ENCODE measurements around the gene TDRD3.
"Not testable (repeated sequence)": the region's sequence is repeated elsewhere in the genome, so short reads cannot be mapped to it uniquely, and the experiment has no call there.

Gene TDRD3

GRCh38 chr13:60379837-60380565 lies 17.0 kb upstream of the TDRD3 start:
- no peak for DNase-seq
- Mint-ChIP-seq H3K9me3 (no peaks in the 10 kb centered on the region), H3K4me1 (no peaks in the 10 kb centered on the region), H3K27ac (no peak overlapping the region), H3K27me3 (peaks cover 3% of the 10 kb centered on the region), H3K4me3 (no peak overlapping the region), H3K36me3 (no peaks in the 10 kb centered on the region)
- CTCF ChIA-PET: no interaction called here

- no peak overlapping the region for H3K4me3 Mint-ChIP-seq
- no peak overlapping the region for H3K27ac Mint-ChIP-seq
- H3K9me3 Mint-ChIP-seq: no peaks in the 10 kb centered on the region
- CTCF ChIA-PET: no interaction called here
- peaks cover 10% of the 10 kb centered on the region for H3K27me3 Mint-ChIP-seq
- no peak for DNase-seq
- no peaks in the 10 kb centered on the region for H3K36me3 Mint-ChIP-seq
- no peaks in the 10 kb centered on the region for H3K4me1 Mint-ChIP-seq
These were observed 12.1 kb upstream of the TDRD3 start for GRCh38 chr13:60384911-60385310.

DNA sequence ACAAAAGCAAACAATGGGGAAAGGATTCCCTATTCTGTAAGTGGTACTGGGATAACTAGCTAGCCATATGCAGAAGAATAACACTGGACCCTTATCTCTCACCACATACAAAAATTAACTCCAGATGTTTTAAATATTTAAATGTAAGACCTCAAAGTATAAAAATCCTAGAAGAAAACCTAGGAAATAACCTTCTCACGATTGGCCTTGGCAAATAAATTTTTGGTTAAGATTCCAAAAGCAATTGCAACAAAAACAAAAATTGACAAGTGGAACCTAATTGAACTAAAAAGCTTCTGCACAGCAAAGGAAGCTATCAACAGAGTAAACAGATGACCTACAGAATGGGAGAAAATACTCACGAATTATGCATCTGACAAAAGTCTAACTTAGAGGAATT lies 10.8 kb upstream of the TDRD3 start:
- no peak for DNase-seq
- Mint-ChIP-seq H3K4me1 (no peaks in the 10 kb centered on the region), H3K9me3 (no peaks in the 10 kb centered on the region), H3K36me3 (no peaks in the 10 kb centered on the region), H3K4me3 (no peak overlapping the region), H3K27me3 (peaks cover 10% of the 10 kb centered on the region), H3K27ac (no peak overlapping the region)
- CTCF ChIA-PET: no interaction called here

DNA sequence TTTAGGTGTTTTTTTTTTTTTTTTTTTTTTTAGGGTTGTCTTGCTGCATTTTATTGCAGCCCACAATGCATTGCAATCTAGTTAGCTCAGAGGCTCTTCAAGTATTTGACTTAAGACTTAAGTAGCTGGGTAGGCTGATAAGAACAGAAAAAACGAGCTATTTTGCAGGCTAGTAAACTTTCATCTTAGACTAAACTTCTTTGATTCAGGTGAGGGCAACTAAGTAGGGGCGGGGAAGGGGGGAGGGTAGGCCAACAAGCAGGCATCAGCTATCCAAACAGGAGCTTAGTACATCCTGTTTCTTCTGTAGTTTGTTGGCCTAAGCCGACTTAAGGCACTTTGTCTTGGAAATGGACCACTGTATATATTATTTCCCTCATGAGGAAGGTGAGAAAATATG lies 4.9 kb upstream of the TDRD3 start:
- no peak for DNase-seq
- H3K4me1 Mint-ChIP-seq: peaks cover 8% of the 10 kb centered on the region
- no peaks in the 10 kb centered on the region for H3K9me3 Mint-ChIP-seq
- CTCF ChIA-PET: no interaction called here
- H3K36me3 Mint-ChIP-seq: no peaks in the 10 kb centered on the region
- no peak overlapping the region for H3K4me3 Mint-ChIP-seq
- peaks cover 11% of the 10 kb centered on the region for H3K27me3 Mint-ChIP-seq
- no peak overlapping the region for H3K27ac Mint-ChIP-seq

- Mint-ChIP-seq H3K9me3 (no peaks in the 10 kb centered on the region), H3K4me1 (peaks cover 28% of the 10 kb centered on the region)
- CTCF ChIA-PET: interaction anchor here (0.9 kb wide), 1 partner anchor 35 kb away, joined by 3 read pairs; no protein-coding TSS in a partner anchor
These were observed 843 bp upstream of the TDRD3 start for GRCh38 chr13:60395971-60396782.

GRCh38 chr13:60397704-60398378 lies 821 bp downstream of the TDRD3 start:
- peak; percentile 59 for DNase-seq
- H3K4me3 Mint-ChIP-seq: peak overlapping the region; percentile 83
- peaks cover 37% of the 10 kb centered on the region for H3K4me1 Mint-ChIP-seq
- peaks cover 4% of the 10 kb centered on the region for H3K27me3 Mint-ChIP-seq
- H3K36me3 Mint-ChIP-seq: no peaks in the 10 kb centered on the region
- peak overlapping the region; percentile 95 for H3K27ac Mint-ChIP-seq
- no peaks in the 10 kb centered on the region for H3K9me3 Mint-ChIP-seq
- CTCF ChIA-PET: interaction anchor here (1.1 to 1.4 kb wide), 2 partner anchors 29 to 33 kb away, joined by 3 to 7 read pairs; no protein-coding TSS in a partner anchor

More at GRCh38 chr13:60395971-60396782, 843 bp upstream of the TDRD3 start:
- Mint-ChIP-seq H3K36me3 (no peaks in the 10 kb centered on the region), H3K27me3 (peaks cover 4% of the 10 kb centered on the region), H3K27ac (peak overlapping the region; percentile 97), H3K4me3 (peak overlapping the region; percentile 91)
- DNase-seq: peak; percentile 91

GRCh38 chr13:60398379-60398891 lies 1.4 kb downstream of the TDRD3 start:
- CTCF ChIA-PET: interaction anchor here (1.4 kb wide), 1 partner anchor 33 kb away, joined by 7 read pairs; no protein-coding TSS in a partner anchor
- DNase-seq: no peak

GRCh38 chr13:60398907-60399589 lies 2.0 kb downstream of the TDRD3 start:
- H3K27me3 Mint-ChIP-seq: no peaks in the 10 kb centered on the region
- peak overlapping the region; percentile 83 for H3K4me3 Mint-ChIP-seq
- H3K27ac Mint-ChIP-seq: peak overlapping the region; percentile 69
- H3K36me3 Mint-ChIP-seq: no peaks in the 10 kb centered on the region
- H3K4me1 Mint-ChIP-seq: peaks cover 37% of the 10 kb centered on the region
- H3K9me3 Mint-ChIP-seq: no peaks in the 10 kb centered on the region
- DNase-seq: no peak
- CTCF ChIA-PET: interaction anchor here (1.4 kb wide), 1 partner anchor 32 kb away, joined by 7 read pairs; no protein-coding TSS in a partner anchor

More at GRCh38 chr13:60398379-60398891, 1.4 kb downstream of the TDRD3 start:
- H3K27me3 Mint-ChIP-seq: peaks cover 2% of the 10 kb centered on the region
- H3K4me1 Mint-ChIP-seq: peaks cover 37% of the 10 kb centered on the region
- H3K9me3 Mint-ChIP-seq: no peaks in the 10 kb centered on the region
- H3K36me3 Mint-ChIP-seq: no peaks in the 10 kb centered on the region
- peak overlapping the region; percentile 95 for H3K27ac Mint-ChIP-seq
- H3K4me3 Mint-ChIP-seq: peak overlapping the region; percentile 83

GRCh38 chr13:60402022-60402421 lies 5.0 kb downstream of the TDRD3 start:
- Mint-ChIP-seq H3K4me3 (no peak overlapping the region), H3K9me3 (peaks cover 5% of the 10 kb centered on the region), H3K27ac (no peak overlapping the region), H3K4me1 (peaks cover 29% of the 10 kb centered on the region), H3K27me3 (no peaks in the 10 kb centered on the region), H3K36me3 (peaks cover 6% of the 10 kb centered on the region)
- DNase-seq: no peak
- CTCF ChIA-PET: no interaction called here

DNA sequence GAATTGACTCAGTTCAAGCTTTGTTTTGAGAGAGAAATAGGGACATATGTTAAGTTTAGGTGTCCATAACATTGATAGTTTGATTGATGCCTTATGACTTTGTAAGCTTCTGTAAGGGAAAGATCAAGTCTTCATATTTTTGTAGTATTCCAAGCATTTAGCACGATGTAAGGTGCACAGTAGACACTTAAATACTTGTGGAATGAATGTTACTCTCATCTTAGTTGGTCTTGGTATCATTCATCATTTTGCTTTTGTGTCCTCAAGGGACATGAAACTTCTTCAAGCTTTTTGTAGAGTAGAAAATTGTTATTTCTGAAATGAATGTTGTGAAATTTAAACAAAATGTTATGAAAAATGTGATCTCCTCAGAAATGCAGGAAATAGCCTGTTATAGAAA lies 10.1 kb downstream of the TDRD3 start:
- no peak for DNase-seq
- H3K27me3 Mint-ChIP-seq: no peaks in the 10 kb centered on the region
- peaks cover 13% of the 10 kb centered on the region for H3K9me3 Mint-ChIP-seq
- CTCF ChIA-PET: no interaction called here
- H3K36me3 Mint-ChIP-seq: peaks cover 24% of the 10 kb centered on the region
- H3K4me1 Mint-ChIP-seq: peaks cover 9% of the 10 kb centered on the region
- no peak overlapping the region for H3K4me3 Mint-ChIP-seq
- no peak overlapping the region for H3K27ac Mint-ChIP-seq

- H3K27ac Mint-ChIP-seq, H3K4me1 Mint-ChIP-seq, CTCF ChIA-PET, DNase-seq, H3K4me3 Mint-ChIP-seq, H3K27me3 Mint-ChIP-seq: not testable (repeated sequence)
- Mint-ChIP-seq H3K9me3 (peaks cover 13% of the 10 kb centered on the region), H3K36me3 (peaks cover 24% of the 10 kb centered on the region)
These were observed 10.8 kb downstream of the TDRD3 start for GRCh38 chr13:60407852-60408251.

GRCh38 chr13:60409574-60410292 lies 12.7 kb downstream of the TDRD3 start:
- Mint-ChIP-seq H3K36me3 (peaks cover 22% of the 10 kb centered on the region), H3K9me3 (peaks cover 13% of the 10 kb centered on the region)
- H3K4me1 Mint-ChIP-seq, DNase-seq, H3K4me3 Mint-ChIP-seq, CTCF ChIA-PET, H3K27me3 Mint-ChIP-seq, H3K27ac Mint-ChIP-seq: not testable (repeated sequence)

- Mint-ChIP-seq H3K4me1 (peaks cover 9% of the 10 kb centered on the region), H3K36me3 (peaks cover 20% of the 10 kb centered on the region), H3K27ac (no peak overlapping the region), H3K4me3 (no peak overlapping the region), H3K9me3 (peaks cover 13% of the 10 kb centered on the region), H3K27me3 (no peaks in the 10 kb centered on the region)
- CTCF ChIA-PET: no interaction called here
- DNase-seq: no peak
These were observed 13.3 kb downstream of the TDRD3 start for GRCh38 chr13:60410299-60410698.
